Stimulated activated CD8-positive, alpha-beta memory T cell treated with anti-CD3 and anti-CD28 coated beads, Interleukin-4, amount 100 ng/mL, for 1 hour (primary cell): Measurements from ENCODE around the gene MTHFSD.

Source experiments
- DNase-seq, 2 donors: peaks; one replicate each; pipeline ENCODE4 v3.0.0-alpha.2; 2020; ENCODE audit warnings: low read depth in 2 of 2, low spot score in 1 of 2

The MTHFSD gene

DNA sequence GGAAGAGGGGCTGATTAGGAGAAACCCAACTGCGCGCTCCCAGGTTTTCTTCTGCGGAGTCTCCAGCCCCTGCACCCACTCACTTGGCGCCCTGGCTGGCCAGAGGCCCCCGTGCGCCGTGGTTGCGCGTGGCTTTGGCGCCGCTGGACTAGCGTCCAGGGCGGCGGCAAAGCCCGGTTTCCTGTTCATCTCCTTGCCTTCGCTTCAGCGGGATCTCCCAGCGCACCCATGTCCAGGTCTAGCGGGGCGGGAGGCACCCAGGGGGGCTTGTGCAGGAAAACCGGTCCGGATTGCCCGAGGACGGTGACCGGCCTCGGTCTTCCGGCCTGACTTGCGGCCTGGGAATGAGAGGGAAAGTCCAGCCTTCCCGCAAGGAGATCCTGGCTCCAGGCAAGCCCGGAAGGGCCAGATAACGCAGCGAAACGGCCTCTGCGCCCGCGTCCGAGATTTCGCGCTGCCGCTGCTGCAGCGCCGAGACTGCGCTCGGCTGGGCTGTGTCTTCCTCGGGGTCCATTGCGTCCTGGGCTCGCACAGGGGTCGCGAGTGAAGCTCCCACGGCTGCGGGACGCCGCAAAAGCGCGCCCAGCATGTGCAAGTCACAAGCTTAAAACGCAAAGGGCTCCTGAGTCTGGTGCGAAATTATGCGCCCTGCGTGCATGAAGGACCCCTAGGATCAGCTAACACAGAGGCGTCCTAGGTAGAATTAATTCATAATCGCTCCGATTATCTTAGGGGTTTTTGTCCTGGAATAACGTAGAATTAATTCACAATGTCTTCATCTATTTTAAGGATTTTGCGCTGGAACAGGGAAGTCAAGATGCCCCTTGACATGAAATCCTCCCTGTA, 39.0 kb downstream of the MTHFSD start:
- no peak for DNase-seq

GRCh38 chr16:86515413-86515776, 39.6 kb downstream of the MTHFSD start:
- DNase-seq = no peak

DNA sequence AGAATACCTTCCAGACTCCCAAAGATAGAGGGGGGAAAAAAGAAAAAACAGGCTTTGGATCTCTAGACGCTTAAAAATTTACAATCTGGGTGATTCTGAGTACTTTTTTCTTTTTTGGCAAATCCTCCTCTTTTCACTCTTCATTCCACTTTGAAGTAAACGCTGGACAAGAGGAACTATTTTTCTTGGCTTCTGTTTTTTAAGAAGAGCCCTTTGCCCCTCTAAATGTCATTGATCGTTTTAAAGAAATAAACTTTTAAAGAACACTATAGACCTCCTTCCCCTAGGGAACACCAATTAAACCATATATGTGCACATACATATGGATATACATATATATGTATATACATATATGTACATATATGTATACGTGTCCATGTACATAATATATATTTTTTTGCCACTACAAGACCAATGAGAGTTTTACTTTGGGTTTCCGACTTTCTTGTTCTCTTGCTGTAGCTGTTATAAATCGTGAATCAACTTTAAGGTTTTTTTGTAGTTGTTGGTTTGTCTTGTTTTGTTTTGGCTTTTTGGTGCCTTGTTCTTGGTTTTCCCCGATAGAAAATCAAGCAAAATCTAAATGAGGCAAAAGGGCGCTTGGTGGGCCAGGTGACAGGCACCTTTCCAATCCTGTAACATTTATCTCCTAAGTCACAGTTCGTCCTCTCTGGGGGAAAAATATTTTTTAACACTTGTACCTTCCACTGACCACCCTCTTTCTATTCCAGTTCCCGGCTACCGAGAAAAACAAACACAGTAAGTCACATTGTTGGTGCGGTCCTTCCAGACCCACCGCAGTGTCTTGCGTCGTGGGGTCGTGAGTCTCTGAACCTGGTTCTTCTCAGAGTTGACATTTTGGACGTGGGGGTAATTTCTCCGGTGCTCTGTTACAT, 40.3 kb downstream of the MTHFSD start:
- DNase-seq = no peak

- no peak for DNase-seq
These were observed 41.4 kb downstream of the MTHFSD start for GRCh38 chr16:86513471-86514277.

DNA sequence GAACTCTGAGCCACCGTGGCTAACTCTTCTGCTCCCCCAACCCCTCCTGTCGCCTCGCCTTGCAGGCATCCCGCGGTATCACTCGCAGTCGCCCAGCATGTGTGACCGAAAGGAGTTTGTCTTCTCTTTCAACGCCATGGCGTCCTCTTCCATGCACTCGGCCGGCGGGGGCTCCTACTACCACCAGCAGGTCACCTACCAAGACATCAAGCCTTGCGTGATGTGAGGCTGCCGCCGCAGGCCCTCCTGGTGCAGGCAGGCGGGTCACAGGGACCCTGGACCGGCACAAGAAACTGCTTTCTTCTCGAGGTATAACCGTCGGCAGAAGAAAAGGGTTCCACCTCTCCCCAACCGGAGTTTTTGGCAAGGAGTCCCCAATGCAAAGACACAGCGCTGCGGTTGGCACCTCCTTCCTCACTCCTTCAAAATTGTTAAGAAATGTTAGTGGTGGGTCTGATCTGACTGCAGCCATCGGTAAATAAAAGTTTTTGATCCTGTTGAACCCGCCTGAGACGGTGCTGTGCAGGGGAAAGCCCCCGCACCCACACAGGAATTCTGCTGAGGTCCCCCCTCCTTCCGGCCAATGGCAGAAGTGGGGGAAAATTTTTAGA, 42.1 kb downstream of the MTHFSD start:
- DNase-seq = no peak

- DNase-seq = no peak
These were observed 42.7 kb downstream of the MTHFSD start for GRCh38 chr16:86512301-86512859.

DNA sequence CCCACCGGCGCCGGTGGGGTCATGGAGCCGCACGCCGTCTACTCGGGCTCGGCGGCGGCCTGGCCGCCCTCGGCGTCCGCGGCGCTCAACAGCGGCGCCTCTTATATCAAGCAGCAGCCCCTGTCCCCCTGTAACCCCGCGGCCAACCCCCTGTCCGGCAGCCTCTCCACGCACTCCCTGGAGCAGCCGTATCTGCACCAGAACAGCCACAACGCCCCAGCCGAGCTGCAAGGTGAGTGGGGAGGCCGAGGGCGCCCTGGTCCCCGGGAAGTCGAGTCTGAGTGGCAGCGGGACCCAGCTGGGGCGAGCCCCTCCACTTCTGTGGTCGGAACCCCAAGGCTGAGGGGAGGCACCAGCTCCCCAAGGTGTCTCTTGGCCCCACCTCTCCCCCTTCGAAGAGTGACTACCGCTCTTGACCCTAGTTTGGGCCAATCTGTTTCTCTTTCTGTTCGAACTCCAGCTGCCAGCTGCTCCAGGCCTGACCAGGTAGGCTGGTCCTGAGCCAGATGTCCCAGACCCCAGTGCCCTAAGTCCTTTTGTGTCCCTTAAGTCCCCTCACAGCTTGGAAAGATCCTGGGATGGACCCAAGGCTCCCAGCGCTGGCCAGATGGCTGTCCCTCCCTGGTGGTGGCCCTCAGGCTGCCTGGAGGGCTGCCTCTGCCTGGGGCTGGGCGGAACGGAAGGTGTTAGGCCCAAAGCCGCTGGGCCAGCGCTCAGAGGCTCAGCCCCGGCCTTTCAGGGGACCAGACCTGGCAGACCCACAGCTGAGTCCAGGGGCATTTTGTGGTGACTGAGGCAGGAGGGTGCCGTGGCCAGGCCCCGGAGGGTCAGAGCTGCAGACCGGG, 43.5 kb downstream of the MTHFSD start:
- DNase-seq = no peak

DNA sequence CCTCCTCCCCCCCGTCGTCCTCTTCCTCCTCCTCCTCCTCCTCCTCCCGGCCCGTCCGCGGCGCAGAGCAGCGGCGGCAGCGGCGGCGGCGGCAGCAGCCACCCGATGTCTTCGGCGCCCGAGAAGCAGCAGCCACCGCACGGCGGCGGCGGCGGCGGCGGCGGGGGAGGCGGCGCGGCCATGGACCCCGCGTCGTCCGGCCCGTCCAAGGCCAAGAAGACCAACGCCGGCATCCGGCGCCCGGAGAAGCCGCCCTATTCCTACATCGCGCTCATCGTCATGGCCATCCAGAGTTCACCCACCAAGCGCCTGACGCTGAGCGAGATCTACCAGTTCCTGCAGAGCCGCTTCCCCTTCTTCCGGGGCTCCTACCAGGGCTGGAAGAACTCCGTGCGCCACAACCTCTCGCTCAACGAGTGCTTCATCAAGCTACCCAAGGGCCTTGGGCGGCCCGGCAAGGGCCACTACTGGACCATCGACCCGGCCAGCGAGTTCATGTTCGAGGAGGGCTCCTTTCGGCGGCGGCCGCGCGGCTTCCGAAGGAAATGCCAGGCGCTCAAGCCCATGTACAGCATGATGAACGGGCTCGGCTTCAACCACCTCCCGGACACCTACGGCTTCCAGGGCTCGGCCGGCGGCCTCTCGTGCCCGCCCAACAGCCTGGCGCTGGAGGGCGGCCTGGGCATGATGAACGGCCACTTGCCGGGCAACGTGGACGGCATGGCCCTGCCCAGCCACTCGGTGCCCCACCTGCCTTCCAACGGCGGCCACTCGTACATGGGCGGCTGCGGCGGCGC, 44.4 kb downstream of the MTHFSD start, which contains the start of gene FOXF1:
FOXF1 (plus strand) TSS at position 63 of the 797 bp plus-strand sequence; CDS start at position 106, 43 bp downstream.
- DNase-seq = no peak

GRCh38 chr16:86509759-86510464, 45.1 kb downstream of the MTHFSD start:
- DNase-seq = no peak

- DNase-seq = no peak
These were observed 45.9 kb downstream of the MTHFSD start for GRCh38 chr16:86508947-86509758.

- DNase-seq = no peak
These were observed 46.7 kb downstream of the MTHFSD start for GRCh38 chr16:86508028-86508946.

GRCh38 chr16:86507173-86508027, 47.6 kb downstream of the MTHFSD start:
- DNase-seq = no peak

DNA sequence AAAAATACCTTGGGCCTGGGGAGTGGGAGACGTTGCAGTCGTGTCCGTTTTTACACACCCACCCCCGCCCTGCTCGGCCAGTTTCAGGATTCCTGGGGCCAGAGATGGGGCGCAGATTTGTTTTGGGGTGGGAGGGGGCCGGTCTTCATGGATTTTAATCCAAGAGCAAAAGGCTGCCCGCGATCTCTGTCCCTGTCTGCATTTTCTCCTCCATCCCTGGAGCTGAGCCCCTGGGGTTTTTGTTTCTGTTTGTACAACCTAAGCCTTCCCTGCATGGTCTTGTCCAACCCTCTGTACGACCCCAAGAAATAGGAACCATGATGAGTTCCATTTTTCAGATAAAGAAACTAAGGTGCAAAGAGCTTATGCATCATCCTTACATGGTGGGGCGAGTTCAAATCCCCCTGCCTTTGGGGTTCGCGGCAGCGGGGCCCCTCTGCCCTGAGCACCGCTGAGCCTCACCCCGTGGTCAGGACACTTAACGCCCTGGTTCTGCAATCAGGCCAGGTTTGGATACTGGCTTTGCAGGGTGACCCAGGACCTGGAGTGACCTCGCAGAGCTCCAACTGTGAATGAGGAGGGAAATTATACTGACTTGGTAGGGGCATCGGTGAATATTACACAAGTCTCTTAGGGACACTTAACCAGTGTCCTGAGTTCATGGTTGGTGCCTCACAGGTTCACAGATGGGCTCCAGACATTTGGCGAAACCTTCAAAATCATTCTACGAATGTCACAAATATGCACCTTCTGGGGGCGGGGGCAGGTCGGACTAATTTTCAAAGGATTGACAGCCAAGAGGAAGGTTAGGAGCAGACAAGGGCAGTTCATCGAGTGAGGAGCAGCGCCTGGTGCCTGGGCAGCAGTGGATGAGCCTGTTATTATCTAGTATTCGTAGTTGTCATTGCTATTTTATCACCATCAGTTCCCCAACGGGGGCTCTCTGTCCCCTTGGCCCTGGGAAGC, 48.9 kb downstream of the MTHFSD start:
- no peak for DNase-seq
